ENCODE results near the gene EPC1.
A peak's percentile ranks its signal among the peaks of the same experiment; 100 is the strongest.

Gene EPC1

GRCh38 chr10:32269343-32270100, 77.4 kb downstream of the EPC1 start:
- peaks cover 66% of the 10 kb centered on the region for H3K36me3 ChIP-seq
- no peak overlapping the region for H3K27ac ChIP-seq
- H3K4me1 ChIP-seq (ENCODE audit: control insufficient read depth in 1 of 2, insufficient read depth in 1 of 2, low read depth in 1 of 2, low read length in 1 of 2): peaks cover 10 to 11% of the 10 kb centered on the region in 2 experiments
- H3K4me3 ChIP-seq (ENCODE audit: low read depth in 1 of 2, low read length in 1 of 2): no peak overlapping the region
- no peaks in the 10 kb centered on the region for H3K9me3 ChIP-seq
- no peaks in the 10 kb centered on the region for H3K27me3 ChIP-seq
- TF ChIP-seq, protein P1, sequence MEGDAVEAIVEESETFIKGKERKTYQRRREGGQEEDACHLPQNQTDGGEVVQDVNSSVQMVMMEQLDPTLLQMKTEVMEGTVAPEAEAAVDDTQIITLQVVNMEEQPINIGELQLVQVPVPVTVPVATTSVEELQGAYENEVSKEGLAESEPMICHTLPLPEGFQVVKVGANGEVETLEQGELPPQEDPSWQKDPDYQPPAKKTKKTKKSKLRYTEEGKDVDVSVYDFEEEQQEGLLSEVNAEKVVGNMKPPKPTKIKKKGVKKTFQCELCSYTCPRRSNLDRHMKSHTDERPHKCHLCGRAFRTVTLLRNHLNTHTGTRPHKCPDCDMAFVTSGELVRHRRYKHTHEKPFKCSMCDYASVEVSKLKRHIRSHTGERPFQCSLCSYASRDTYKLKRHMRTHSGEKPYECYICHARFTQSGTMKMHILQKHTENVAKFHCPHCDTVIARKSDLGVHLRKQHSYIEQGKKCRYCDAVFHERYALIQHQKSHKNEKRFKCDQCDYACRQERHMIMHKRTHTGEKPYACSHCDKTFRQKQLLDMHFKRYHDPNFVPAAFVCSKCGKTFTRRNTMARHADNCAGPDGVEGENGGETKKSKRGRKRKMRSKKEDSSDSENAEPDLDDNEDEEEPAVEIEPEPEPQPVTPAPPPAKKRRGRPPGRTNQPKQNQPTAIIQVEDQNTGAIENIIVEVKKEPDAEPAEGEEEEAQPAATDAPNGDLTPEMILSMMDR (IDR thresholded peaks at IDR 0.05): no peak

GRCh38 chr10:32268788-32269187, 78.2 kb downstream of the EPC1 start:
- Histone ChIP-seq H3K4me3 (ENCODE audit: low read depth in 1 of 2, low read length in 1 of 2) (no peak overlapping the region), H3K36me3 (peaks cover 62% of the 10 kb centered on the region), H3K27me3 (no peaks in the 10 kb centered on the region), H3K27ac (no peak overlapping the region), H3K4me1 (ENCODE audit: control insufficient read depth in 1 of 2, insufficient read depth in 1 of 2, low read depth in 1 of 2, low read length in 1 of 2) (peaks cover 10 to 11% of the 10 kb centered on the region in 2 experiments), H3K9me3 (no peaks in the 10 kb centered on the region)
- TF ChIP-seq, protein P1 (IDR thresholded peaks at IDR 0.05): no peak

DNA sequence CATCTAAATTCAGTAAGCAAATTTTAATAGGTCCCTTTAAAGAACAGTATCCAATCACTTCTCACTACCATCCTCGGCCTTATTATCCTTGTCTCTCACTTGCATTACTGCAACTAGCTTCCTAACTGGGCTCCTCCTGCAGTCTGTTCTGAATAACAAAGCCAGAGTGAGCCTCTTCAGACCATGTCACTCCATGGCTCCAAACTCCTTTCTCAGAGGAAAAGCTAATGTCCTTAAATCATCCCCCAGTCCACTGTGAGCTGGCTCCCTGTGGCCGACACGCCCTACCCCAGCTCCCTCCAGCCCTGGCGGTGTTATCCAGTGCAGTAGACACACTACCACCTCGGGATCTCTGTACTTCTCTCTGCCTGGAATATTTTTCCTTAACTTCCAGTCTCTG, 80.0 kb downstream of the EPC1 start:
- Histone ChIP-seq H3K4me1 (ENCODE audit: control insufficient read depth in 1 of 2, insufficient read depth in 1 of 2, low read depth in 1 of 2, low read length in 1 of 2) (no peaks in the 10 kb centered on the region), H3K4me3 (ENCODE audit: low read depth in 1 of 2, low read length in 1 of 2) (no peak overlapping the region), H3K27me3 (no peaks in the 10 kb centered on the region), H3K36me3 (peaks cover 52% of the 10 kb centered on the region), H3K9me3 (no peaks in the 10 kb centered on the region), H3K27ac (peak overlapping the region; percentile 4)
- TF ChIP-seq, protein P1 (IDR thresholded peaks at IDR 0.05): no peak

DNA sequence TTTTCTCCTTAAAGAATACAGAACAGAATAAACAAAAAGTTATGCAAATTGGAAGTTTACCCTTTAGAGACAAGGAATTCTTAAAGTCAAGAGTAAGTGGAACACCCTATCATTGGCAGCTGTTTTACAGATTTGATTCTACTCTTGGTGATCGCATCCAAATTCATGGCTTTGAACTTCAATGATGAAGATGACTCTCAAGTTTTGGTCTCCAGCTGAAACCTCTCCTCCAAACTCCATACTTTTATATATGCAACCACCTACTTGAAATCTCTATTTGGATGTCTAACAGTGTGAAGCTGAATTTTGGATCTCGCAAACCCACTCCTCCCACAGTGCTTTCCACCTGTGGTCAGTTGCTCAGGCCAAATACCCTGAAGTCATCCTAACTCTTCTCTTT, 80.4 kb downstream of the EPC1 start:
- Histone ChIP-seq H3K4me1 (ENCODE audit: control insufficient read depth in 1 of 2, insufficient read depth in 1 of 2, low read depth in 1 of 2, low read length in 1 of 2) (no peaks in the 10 kb centered on the region), H3K27me3 (no peaks in the 10 kb centered on the region), H3K9me3 (no peaks in the 10 kb centered on the region), H3K27ac (peak overlapping the region; percentile 4), H3K4me3 (ENCODE audit: low read depth in 1 of 2, low read length in 1 of 2) (no peak overlapping the region), H3K36me3 (peaks cover 47% of the 10 kb centered on the region)
- TF ChIP-seq, protein P1 (IDR thresholded peaks at IDR 0.05): no peak

- Histone ChIP-seq H3K36me3 (peaks cover 39% of the 10 kb centered on the region), H3K4me1 (ENCODE audit: control insufficient read depth in 1 of 2, insufficient read depth in 1 of 2, low read depth in 1 of 2, low read length in 1 of 2) (no peaks in the 10 kb centered on the region), H3K9me3 (no peaks in the 10 kb centered on the region), H3K4me3 (ENCODE audit: low read depth in 1 of 2, low read length in 1 of 2) (no peak overlapping the region), H3K27ac (no peak overlapping the region), H3K27me3 (no peaks in the 10 kb centered on the region)
- TF ChIP-seq, protein P1 (IDR thresholded peaks at IDR 0.05): no peak
These were observed 81.2 kb downstream of the EPC1 start for GRCh38 chr10:32265756-32266155.
